H1 (cell line): ENCODE data around the gene LENG1. TPM values are rescaled to one million over a fixed set of nuclear protein-coding genes. Genes with fewer than 3 reads are reported as not detected.
A peak's percentile ranks its signal among the peaks of the same experiment; 100 is the strongest.

Source experiments
- CTCF ChIA-PET: fragments of 300-600 bp; sonication (Branson Sonifier 250); formaldehyde crosslinking; loops from one replicate; lab custom pipeline; 2021; ENCODE audit not compliant: partially characterized antibody; lab: Charles Lee
- POLR2A ChIA-PET: fragments of 300-600 bp; sonication (Branson Sonifier 250); formaldehyde crosslinking; loops from one replicate; lab custom pipeline; 2021; ENCODE audit warnings: inconsistent platforms; ENCODE audit not compliant: partially characterized antibody; lab: Charles Lee
- DNase-seq, 2 experiments: peaks; one replicate each; pipeline versions ENCODE4 v3.0.0 to v3.0.0-alpha.2; 2010 to 2022; ENCODE audit warnings: low spot score in 2 of 2, low read depth in 1 of 2, mixed read lengths in 1 of 2
- FAIRE-seq: peaks from 2 replicates; lab custom pipeline; 2011; peaks lifted over from hg19 to GRCh38; lab: Jason Lieb, UNC
- H2AFZ ChIP-seq: 2 replicates; pipeline ENCODE4 v1.8.1; 2012; ENCODE audit warnings: low read length, inconsistent platforms
- H2AK5ac ChIP-seq: 2 replicates; pipeline ENCODE4 v1.6.1; 2013; ENCODE audit warnings: low read depth, low read length
- H2BK120ac ChIP-seq: replicated peaks from 2 replicates; pipeline ENCODE3; 2013; ENCODE audit warnings: low read depth, low read length, inconsistent platforms
- H2BK12ac ChIP-seq: 2 replicates; pipeline ENCODE4 v1.6.1; 2013; ENCODE audit warnings: low read depth, low read length
- H2BK15ac ChIP-seq: 2 replicates; pipeline ENCODE4 v1.6.1; 2013; ENCODE audit warnings: low read length
- H2BK20ac ChIP-seq: 2 replicates; pipeline ENCODE4 v1.6.1; 2013; ENCODE audit warnings: low read length
- H2BK5ac ChIP-seq: 2 replicates; pipeline ENCODE4 v1.6.1; 2013; ENCODE audit warnings: low read depth, low read length
- H3K14ac ChIP-seq: 2 replicates; pipeline ENCODE4 v1.6.1; 2013; ENCODE audit warnings: inconsistent platforms; ENCODE audit not compliant: insufficient read length
- H3K18ac ChIP-seq: 2 replicates; pipeline ENCODE4 v1.6.1; 2013; ENCODE audit warnings: low read length; ENCODE audit errors: extremely low read depth
- H3K23ac ChIP-seq: 2 replicates; pipeline ENCODE4 v1.6.1; 2013; ENCODE audit warnings: inconsistent platforms; ENCODE audit not compliant: insufficient read length
- H3K23me2 ChIP-seq: 2 replicates; pipeline ENCODE4 v1.6.1; 2013; ENCODE audit warnings: low read depth, low read length
- H3K27ac ChIP-seq: 2 replicates; pipeline ENCODE4 v1.6.1; 2011; ENCODE audit warnings: low read depth, low read length, inconsistent platforms
- H3K27me3 ChIP-seq, 4 experiments: replicated peaks in 1 of 4; 1 replicate in 1 of 4; 2 replicates in 3 of 4; pipeline versions ENCODE4 v1.6.1 to v1.8.1; 2011 to 2013; ENCODE audit warnings: low read length in 3 of 4, mild to moderate bottlenecking in 3 of 4, inconsistent platforms in 2 of 4, mixed read lengths in 2 of 4, moderate library complexity in 1 of 4; ENCODE audit not compliant: control insufficient read depth in 3 of 4, insufficient read depth in 3 of 4; ENCODE audit errors: extremely low read depth in 1 of 4
- H3K36me3 ChIP-seq, 4 experiments: 2 replicates each; pipeline versions ENCODE4 v1.6.1 to v1.8.1; 2011 to 2013; ENCODE audit warnings: mild to moderate bottlenecking in 4 of 4, low read length in 3 of 4, moderate library complexity in 2 of 4, control low read depth in 1 of 4, inconsistent platforms in 1 of 4; ENCODE audit not compliant: insufficient read depth in 4 of 4, control insufficient read depth in 2 of 4
- H3K4ac ChIP-seq: replicated peaks from 2 replicates; pipeline ENCODE3; 2013; ENCODE audit warnings: low read length, low read depth, mixed read lengths, inconsistent platforms; ENCODE audit not compliant: insufficient read length
- H3K4me1 ChIP-seq, 4 experiments: replicated peaks in 1 of 4; 1 replicate in 1 of 4; 2 replicates in 3 of 4; pipeline versions ENCODE4 v1.6.1 to v1.8.1; 2011 to 2013; ENCODE audit warnings: low read length in 3 of 4, inconsistent platforms in 2 of 4, mixed read lengths in 1 of 4; ENCODE audit not compliant: insufficient read depth in 4 of 4, control insufficient read depth in 3 of 4
- H3K4me2 ChIP-seq, 2 experiments: 2 replicates each; pipeline versions ENCODE4 v1.6.1 to v1.8.1; 2011 to 2013; ENCODE audit warnings: low read depth in 2 of 2, low read length in 2 of 2, control low read depth in 1 of 2, inconsistent platforms in 1 of 2, mild to moderate bottlenecking in 1 of 2; ENCODE audit not compliant: insufficient read depth in 1 of 2
- H3K4me3 ChIP-seq, 4 experiments: fragments of 200-600, 300-600 bp in 1 of 4; sonication (generic), shearing (Covaris generic), sonication (Bioruptor Twin) in 1 of 4; 2 replicates each; pipeline versions ENCODE4 v1.5.1 to v1.8.1; 2011 to 2016; ENCODE audit warnings: low read length in 4 of 4, low read depth in 3 of 4, control low read depth in 2 of 4, inconsistent platforms in 2 of 4, mild to moderate bottlenecking in 2 of 4, mixed read lengths in 1 of 4, moderate library complexity in 1 of 4; ENCODE audit not compliant: insufficient read depth in 2 of 4; ENCODE audit errors: extremely low read depth in 1 of 4
- H3K56ac ChIP-seq: replicated peaks from 2 replicates; pipeline ENCODE3; 2013; ENCODE audit warnings: low read depth, mild to moderate bottlenecking, mixed read lengths, low read length, inconsistent platforms; ENCODE audit not compliant: insufficient read length
- H3K79me1 ChIP-seq: 2 replicates; pipeline ENCODE4 v1.6.1; 2013; ENCODE audit warnings: low read depth, low read length, control low read depth
- H3K79me2 ChIP-seq, 2 experiments: 2 replicates each; pipeline versions ENCODE4 v1.6.1 to v1.8.1; 2012 to 2013; ENCODE audit warnings: low read length in 2 of 2, mild to moderate bottlenecking in 2 of 2, inconsistent platforms in 1 of 2; ENCODE audit not compliant: insufficient read depth in 2 of 2, control insufficient read depth in 1 of 2
- H3K9ac ChIP-seq, 4 experiments: replicated peaks in 1 of 4; 1 replicate in 1 of 4; 2 replicates in 3 of 4; pipeline versions ENCODE4 v1.6.1 to v1.8.1; 2011 to 2013; ENCODE audit warnings: low read depth in 3 of 4, low read length in 3 of 4, control low read depth in 2 of 4, mild to moderate bottlenecking in 2 of 4, moderate library complexity in 2 of 4, inconsistent platforms in 1 of 4; ENCODE audit errors: extremely low read depth in 1 of 4
- H3K9me3 ChIP-seq, 2 experiments: 2 replicates each; pipeline versions ENCODE4 v1.6.1 to v1.8.1; 2012 to 2013; ENCODE audit warnings: mild to moderate bottlenecking in 2 of 2, moderate library complexity in 2 of 2, control low read depth in 1 of 2, inconsistent platforms in 1 of 2, low read depth in 1 of 2, low read length in 1 of 2, mixed read lengths in 1 of 2; ENCODE audit not compliant: insufficient read depth in 2 of 2
- H4K20me1 ChIP-seq, 2 experiments: replicated peaks in 1 of 2; 2 replicates each; pipeline versions ENCODE3 to v1.8.1; 2011 to 2013; ENCODE audit warnings: inconsistent platforms in 2 of 2, low read length in 2 of 2, mild to moderate bottlenecking in 1 of 2; ENCODE audit not compliant: insufficient read depth in 2 of 2, control insufficient read depth in 1 of 2
- H4K5ac ChIP-seq: 2 replicates; pipeline ENCODE4 v1.6.1; 2013; ENCODE audit warnings: low read length, low read depth, mixed read lengths, inconsistent platforms; ENCODE audit not compliant: insufficient read length
- H4K8ac ChIP-seq: 2 replicates; pipeline ENCODE4 v1.8.0; 2013; ENCODE audit warnings: mild to moderate bottlenecking, moderate library complexity, low read length, inconsistent platforms; ENCODE audit not compliant: insufficient read depth; ENCODE audit errors: extremely low read depth
- H4K91ac ChIP-seq: replicated peaks from 2 replicates; pipeline ENCODE3; 2013; ENCODE audit warnings: low read length, mixed read lengths, inconsistent platforms; ENCODE audit not compliant: insufficient read length
- POLR2A ChIP-seq, 2 experiments: IDR thresholded peaks; 1 replicate in 1 of 2; 2 replicates in 1 of 2; pipeline ENCODE4 v1.6.1; 2011; ENCODE audit warnings: low read depth in 2 of 2, low read length in 2 of 2, mild to moderate bottlenecking in 2 of 2; ENCODE audit errors: control extremely low read depth in 1 of 2
- POLR2AphosphoS5 ChIP-seq: IDR thresholded peaks from 2 replicates; pipeline ENCODE4 v1.6.1; 2011; ENCODE audit warnings: low read depth, low read length
- WGBS, 2 experiments: shearing (Covaris generic) in 1 of 2; methylation state at CpG; one replicate each; pipeline versions ENCODE4 v1.1.6 to v1.1.7; 2013 to 2015; ENCODE audit warnings: low lambda C conversion rate in 2 of 2, mixed read lengths in 2 of 2, inconsistent platforms in 1 of 2, low coverage in 1 of 2, missing lambda C conversion rate in 1 of 2; ENCODE audit not compliant: insufficient replicate concordance in 2 of 2, insufficient coverage in 1 of 2, insufficient read length in 1 of 2; ENCODE audit errors: extremely low coverage in 1 of 2, missing lambda C conversion rate in 1 of 2; 5-methylcytosine and 5-hydroxymethylcytosine counted together
- polyA plus RNA-seq, 7 experiments: library from polyadenylated mRNA; depleted of rRNA in 3 of 7; stranded (reverse) in 5 of 7; unstranded in 2 of 7; fragments of >200 nt in 5 of 7; fragments of 200-250 nt in 2 of 7; gene quantifications; 1 replicate in 5 of 7; 2 replicates in 1 of 7; 4 replicates in 1 of 7; pipeline versions ENCODE4 v1.2.1 to v1.2.3, GENCODE V29; 2011 to 2013; ENCODE audit warnings: missing spikeins in 2 of 7, mixed read lengths in 2 of 7
- total RNA-seq: library from RNA; stranded (reverse); fragmentation: NEBNext Ultra II Directional; extraction: Animal tissue kit (Norgen Biotek cat#: 25700); gene quantifications from 2 replicates; pipeline ENCODE4 v1.2.1, GENCODE V29; 2021

Gene LENG1
- total and polyA plus RNA-seq, 2 of the 8 experiments (the other 6 are each of a cell fraction or from before 2014, with no cell fraction given) = 1.2 to 4.4 TPM

DNA sequence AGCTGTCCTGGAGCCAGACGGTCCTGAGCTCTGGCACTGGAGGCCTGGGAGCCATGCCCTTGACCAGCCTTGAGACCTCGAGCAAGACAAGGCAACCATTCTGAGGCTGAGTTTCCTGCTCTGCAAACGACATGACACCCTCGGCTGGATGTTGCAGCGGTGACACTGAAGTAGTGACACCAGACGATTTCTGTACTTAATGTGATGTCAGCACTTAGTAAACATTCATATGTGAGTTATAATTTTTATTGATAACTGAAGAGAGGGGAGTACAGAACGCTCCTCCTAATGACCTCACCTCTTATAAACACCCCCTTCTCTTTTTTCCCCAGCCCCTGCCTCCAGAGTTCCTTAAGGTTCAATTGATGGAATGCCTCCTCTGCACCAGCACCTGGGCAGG is 51.0 kb downstream of the LENG1 start:
- DNase-seq (no peak), FAIRE-seq (no peak)
- H3K27me3 ChIP-seq = no peaks in the 10 kb centered on the region
- POLR2A ChIA-PET = interaction anchor here (0.6 to 9.2 kb wide), 8 partner anchors 8 to 50 kb away, joined by 3 to 116 read pairs (median 4); partner anchors contain the start of genes CNOT3, LENG1, PRPF31 and TFPT
- no peak overlapping the region for H2BK12ac ChIP-seq
- no peak overlapping the region for H3K56ac ChIP-seq
- H3K4me1 ChIP-seq = 0 out of 7 replicates have a peak, but pooled peaks cover 0 to under 1% (median 0%) of the 10 kb centered on the region in 4 experiments
- H2BK5ac ChIP-seq = no peak overlapping the region
- no peak overlapping the region for H3K23ac ChIP-seq
- no peaks in the 10 kb centered on the region for H3K9me3 ChIP-seq
- no peak overlapping the region for H2BK20ac ChIP-seq
- H2AFZ ChIP-seq = no peak overlapping the region
- no peak overlapping the region for H3K18ac ChIP-seq
- 85% methylated on average over 7 of the region's 7 CpGs; no CpG with 5 or more reads in 1 of the 2 experiments for WGBS, 2 experiments
- H3K4me2 ChIP-seq = no peak overlapping the region
- no peak overlapping the region for H3K4me3 ChIP-seq
- no peak overlapping the region for H3K14ac ChIP-seq
- peaks cover 0 to 6% of the 10 kb centered on the region in 2 experiments; a peak in 2 of 4 replicates for H3K79me2 ChIP-seq
- no peaks in the 10 kb centered on the region; the same call in 1 of the 2 replicates for H3K79me1 ChIP-seq
- no peak overlapping the region for H4K91ac ChIP-seq
- H4K20me1 ChIP-seq = peaks cover 3 to 16% of the 10 kb centered on the region in 2 experiments
- no peak overlapping the region for H2BK120ac ChIP-seq
- CTCF ChIA-PET = no interaction called here
- H2AK5ac ChIP-seq = no peak overlapping the region
- TF ChIP-seq POLR2A (IDR thresholded peaks at IDR 0.05; ENCODE audit: control extremely low read depth in 1 of 2, low read depth in 2 of 2, low read length in 2 of 2) (peak in 1 of 2 experiments; percentile 28; a peak in 1 of 3 replicates), POLR2AphosphoS5 (no peak)
- H3K23me2 ChIP-seq = no peaks in the 10 kb centered on the region
- H3K4ac ChIP-seq = no peak overlapping the region
- no peak overlapping the region for H4K8ac ChIP-seq
- peaks cover 18 to 54% (median 47%) of the 10 kb centered on the region in 4 experiments for H3K36me3 ChIP-seq
- no peak overlapping the region for H2BK15ac ChIP-seq
- no peak overlapping the region for H3K27ac ChIP-seq
- no peak overlapping the region for H3K9ac ChIP-seq
- no peak overlapping the region for H4K5ac ChIP-seq
